Hepatocyte (in vitro differentiated cells): Measurements from ENCODE around the gene FBN1. TPM values are rescaled to one million over a fixed set of nuclear protein-coding genes. Genes with fewer than 3 reads are reported as not detected.

ENCODE experiments used
- DNase-seq: peaks from one replicate; pipeline ENCODE4 v3.0.0-alpha.2; 2016; ENCODE audit warnings: low spot score
- H2AFZ ChIP-seq: fragments of 200-600 bp; sonication (generic); 2 replicates; pipeline ENCODE4 v1.6.0; 2016; ENCODE audit warnings: antibody characterized with exemption, mild to moderate bottlenecking
- H3K27ac ChIP-seq: fragments of 200-600 bp; sonication (generic); 2 replicates; pipeline ENCODE4 v1.5.1; 2016; ENCODE audit warnings: mild to moderate bottlenecking
- H3K27me3 ChIP-seq: fragments of 200-600 bp; sonication (generic); 2 replicates; pipeline ENCODE4 v1.6.1; 2016
- H3K36me3 ChIP-seq: fragments of 200-600 bp; sonication (generic); replicated peaks from 2 replicates; pipeline ENCODE4 v1.5.1; 2016; ENCODE audit warnings: low read depth; ENCODE audit not compliant: insufficient read depth
- H3K4me1 ChIP-seq: fragments of 200-600 bp; sonication (generic); 2 replicates; pipeline ENCODE4 v1.5.1; 2016; ENCODE audit warnings: mild to moderate bottlenecking, moderate library complexity; ENCODE audit not compliant: insufficient read depth
- H3K4me2 ChIP-seq: fragments of 200-600 bp; sonication (generic); 2 replicates; pipeline ENCODE4 v1.6.0; 2016
- H3K4me3 ChIP-seq: fragments of 200-600 bp; sonication (generic); 2 replicates; pipeline ENCODE4 v1.5.1; 2016; ENCODE audit warnings: mild to moderate bottlenecking
- H3K79me2 ChIP-seq: fragments of 200-600 bp; sonication (generic); 2 replicates; pipeline ENCODE4 v1.6.0; 2017; ENCODE audit warnings: mild to moderate bottlenecking
- H3K9me2 ChIP-seq: fragments of 200-600 bp; sonication (generic); replicated peaks from 2 replicates; pipeline ENCODE4 v1.6.0; 2017; ENCODE audit warnings: mild to moderate bottlenecking; ENCODE audit not compliant: insufficient read depth
- H3K9me3 ChIP-seq: fragments of 200-600 bp; sonication (generic); 2 replicates; pipeline ENCODE4 v1.5.1; 2016; ENCODE audit warnings: low read depth, mild to moderate bottlenecking
- H4K20me1 ChIP-seq: fragments of 200-600 bp; sonication (generic); 2 replicates; pipeline ENCODE4 v1.6.0; 2016; ENCODE audit warnings: mild to moderate bottlenecking; ENCODE audit not compliant: insufficient read depth, poor library complexity, severe bottlenecking
- CTCF ChIP-seq: fragments of 200-600 bp; sonication (generic); IDR thresholded peaks from 2 replicates; pipeline ENCODE4 v1.5.1; 2016; ENCODE audit warnings: antibody characterized with exemption, mild to moderate bottlenecking; ENCODE audit not compliant: poor library complexity
- EZH2 ChIP-seq: fragments of 200-600 bp; sonication (generic); IDR thresholded peaks from 2 replicates; pipeline ENCODE4 v1.6.1; 2016; ENCODE audit warnings: antibody characterized with exemption, mild to moderate bottlenecking, borderline replicate concordance
- EZH2phosphoT487 ChIP-seq: fragments of 200-600 bp; sonication (generic); IDR thresholded peaks from one replicate; pipeline ENCODE4 v1.6.1; 2018; ENCODE audit warnings: antibody characterized with exemption, mild to moderate bottlenecking, low read depth, moderate library complexity; ENCODE audit not compliant: unreplicated experiment, severe bottlenecking
- WGBS: methylation state at CpG from one replicate; pipeline ENCODE4 v1.1.6; 2016; ENCODE audit warnings: low lambda C conversion rate; ENCODE audit errors: missing lambda C conversion rate; 5-methylcytosine and 5-hydroxymethylcytosine counted together
- polyA plus RNA-seq: library from polyadenylated mRNA; unstranded; fragments of >200 nt; fragmentation: Nextera tagmentation; extraction: Ambion mirVana; gene quantifications from 2 replicates; pipeline ENCODE4 v1.2.1, GENCODE V29; 2016
- total RNA-seq: library from RNA; depleted of rRNA; stranded (reverse); fragments of >200 nt; gene quantifications from 2 replicates; pipeline ENCODE4 v1.2.3, GENCODE V29; 2014

FBN1 gene
- total and polyA plus RNA-seq, 2 experiments from 2014 or later = 76.6 to 199 TPM

- Histone ChIP-seq H3K4me1 (no peaks in the 10 kb centered on the region), H4K20me1 (no peaks in the 10 kb centered on the region), H3K36me3 (no peaks in the 10 kb centered on the region), H3K27me3 (no peaks in the 10 kb centered on the region), H3K4me3 (no peak overlapping the region), H2AFZ (no peak overlapping the region), H3K27ac (no peak overlapping the region), H3K9me3 (no peaks in the 10 kb centered on the region), H3K79me2 (no peaks in the 10 kb centered on the region), H3K4me2 (no peak overlapping the region), H3K9me2 (no peaks in the 10 kb centered on the region)
- TF ChIP-seq EZH2 (no peak), CTCF (no peak), EZH2phosphoT487 (no peak)
- WGBS = 54% methylated on average over 7 of the region's 7 CpGs
- no peak for DNase-seq
Measured at GRCh38 chr15:48657950-48658591, 12.6 kb upstream of the FBN1 start.

GRCh38 chr15:48654801-48655200, 9.3 kb upstream of the FBN1 start:
- TF ChIP-seq EZH2 = no peak
- no peak for TF ChIP-seq EZH2phosphoT487
- TF ChIP-seq CTCF = no peak
- H3K4me1 ChIP-seq = no peaks in the 10 kb centered on the region
- no peak overlapping the region for H3K4me2 ChIP-seq
- H4K20me1 ChIP-seq = no peaks in the 10 kb centered on the region
- no peaks in the 10 kb centered on the region for H3K79me2 ChIP-seq
- no peak overlapping the region for H3K4me3 ChIP-seq
- no peaks in the 10 kb centered on the region for H3K27me3 ChIP-seq
- H3K9me2 ChIP-seq = no peaks in the 10 kb centered on the region
- no peaks in the 10 kb centered on the region for H3K9me3 ChIP-seq
- H3K27ac ChIP-seq = no peak overlapping the region
- DNase-seq = no peak
- WGBS = 97% methylated on average over 1 of the region's 1 CpG
- no peak overlapping the region for H2AFZ ChIP-seq
- no peaks in the 10 kb centered on the region for H3K36me3 ChIP-seq

- TF ChIP-seq CTCF (no peak), EZH2phosphoT487 (no peak), EZH2 (no peak)
- Histone ChIP-seq H3K4me1 (no peaks in the 10 kb centered on the region), H3K9me2 (no peaks in the 10 kb centered on the region), H4K20me1 (no peaks in the 10 kb centered on the region), H3K9me3 (no peaks in the 10 kb centered on the region), H3K79me2 (no peaks in the 10 kb centered on the region), H3K27me3 (no peaks in the 10 kb centered on the region), H3K4me3 (no peak overlapping the region), H3K36me3 (no peaks in the 10 kb centered on the region), H3K27ac (no peak overlapping the region), H3K4me2 (no peak overlapping the region), H2AFZ (no peak overlapping the region)
- 81% methylated on average over 9 of the region's 9 CpGs for WGBS
- no peak for DNase-seq
Measured at GRCh38 chr15:48653913-48654670, 8.6 kb upstream of the FBN1 start.
